NT2/D1 (cell line): ENCODE results near the gene GTPBP6.

Experiments
- SUZ12 ChIP-seq: IDR thresholded peaks from 2 replicates; pipeline ENCODE4 v1.6.1; 2011; ENCODE audit not compliant: insufficient read length, insufficient read depth; ENCODE audit errors: extremely low read depth
- YY1 ChIP-seq: IDR thresholded peaks from 2 replicates; pipeline ENCODE4 v1.6.1; 2011; ENCODE audit not compliant: insufficient read length, insufficient read depth
- ZNF274 ChIP-seq: IDR thresholded peaks from 2 replicates; pipeline ENCODE4 v1.6.1; 2011; ENCODE audit warnings: mild to moderate bottlenecking, low read depth, low read length

GRCh38 chrX:255923-256331 lies 62.7 kb downstream of the GTPBP6 start:
- TF ChIP-seq SUZ12, result no peak
- no peak for TF ChIP-seq YY1
- no peak for TF ChIP-seq ZNF274
